ENCODE results near the gene NSRP1.
A peak's percentile ranks its signal among the peaks of the same experiment; 100 is the strongest.
"Not testable (repeated sequence)": the region's sequence is repeated elsewhere in the genome, so short reads cannot be mapped to it uniquely, and the experiment has no call there.

NSRP1 gene

DNA sequence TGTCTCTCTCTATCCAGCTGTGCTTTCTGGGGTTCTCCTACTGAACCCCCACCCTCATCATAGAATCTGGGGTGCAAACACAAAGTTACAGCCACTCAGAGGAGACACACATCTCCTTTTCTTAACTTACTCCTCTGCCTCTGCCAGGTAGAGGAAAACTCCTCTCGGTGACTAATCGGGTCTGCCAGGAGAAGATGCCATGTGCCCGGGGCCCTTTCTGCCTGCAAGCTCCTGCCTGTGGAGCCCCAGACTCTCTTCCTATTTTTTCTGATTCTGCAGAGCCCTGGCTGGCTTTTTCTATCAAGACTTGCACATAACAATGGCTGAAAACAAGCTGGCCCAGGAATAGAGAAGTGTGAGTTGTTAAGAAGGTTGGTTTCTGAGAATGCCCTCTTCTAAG, 108.5 kb downstream of the NSRP1 start:
- no peak for DNase-seq

DNA sequence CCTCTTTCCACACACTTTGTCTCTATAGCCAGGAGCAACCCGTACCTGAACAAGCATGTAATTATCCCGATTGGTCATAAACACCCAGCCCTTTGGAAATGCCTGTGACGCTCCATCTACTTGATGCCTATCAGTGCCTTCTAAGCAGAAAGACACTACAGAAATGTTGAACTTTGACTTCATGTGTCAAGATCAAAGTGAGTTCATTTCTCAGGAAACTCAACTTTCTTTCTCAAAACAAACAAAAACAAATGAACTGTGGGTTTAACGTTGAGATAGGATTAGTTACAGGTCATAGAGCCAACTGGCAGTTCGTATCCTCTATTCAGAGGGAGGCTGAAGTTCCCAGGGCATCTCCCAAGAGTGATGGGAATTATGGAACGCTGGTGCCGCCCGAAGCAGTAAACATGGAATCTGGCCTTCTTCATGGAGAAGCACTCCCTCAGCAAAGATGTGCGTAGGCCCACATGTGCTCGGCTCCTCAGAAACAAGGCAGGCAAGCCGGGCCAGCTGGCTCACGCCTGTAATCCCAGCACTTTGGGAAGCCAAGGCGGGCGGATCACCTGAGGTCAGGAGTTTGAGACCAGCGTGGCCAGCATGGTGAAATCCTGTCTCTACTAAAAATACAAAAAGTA, 109.4 kb downstream of the NSRP1 start:
- no peak for DNase-seq

DNA sequence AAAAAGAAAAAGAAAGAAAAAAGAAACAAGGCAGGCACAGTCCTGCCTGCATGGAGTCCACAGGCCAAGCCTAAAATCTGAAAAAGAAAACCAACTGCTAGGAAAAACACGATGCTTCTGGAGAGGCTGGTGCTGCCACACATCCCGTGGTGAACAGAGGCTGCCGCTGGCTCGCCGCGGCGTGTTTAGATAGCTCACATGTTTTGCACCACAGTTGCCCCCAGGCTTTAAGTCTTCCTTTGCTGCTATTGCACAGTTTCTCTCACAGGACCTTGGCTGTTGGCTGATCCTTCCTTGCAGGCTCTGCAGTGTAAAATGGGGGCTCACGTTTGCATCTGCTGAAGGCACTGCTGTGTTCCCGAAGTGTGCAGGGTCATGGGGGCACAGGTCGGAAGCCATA, 110.3 kb downstream of the NSRP1 start:
- no peak for DNase-seq

DNA sequence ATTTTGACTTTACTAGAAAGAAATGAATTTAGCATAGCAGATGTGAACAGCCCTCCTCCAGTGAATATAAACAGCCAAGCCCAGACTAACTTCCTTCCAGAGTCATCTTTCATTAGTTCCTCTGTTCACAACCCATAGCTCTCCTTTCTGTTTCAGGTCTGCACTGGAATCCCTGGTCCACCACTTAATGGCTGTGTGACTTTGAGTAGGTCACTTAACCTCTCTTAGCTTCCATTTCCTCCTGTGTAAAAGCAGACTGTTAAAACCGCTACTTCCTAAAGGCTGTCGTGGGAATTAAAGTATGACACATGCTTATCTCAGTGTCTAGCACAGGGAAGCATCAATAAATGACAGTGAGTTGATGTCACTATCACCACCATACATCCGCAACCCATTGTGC, 111.4 kb downstream of the NSRP1 start:
- no peak for DNase-seq

DNA sequence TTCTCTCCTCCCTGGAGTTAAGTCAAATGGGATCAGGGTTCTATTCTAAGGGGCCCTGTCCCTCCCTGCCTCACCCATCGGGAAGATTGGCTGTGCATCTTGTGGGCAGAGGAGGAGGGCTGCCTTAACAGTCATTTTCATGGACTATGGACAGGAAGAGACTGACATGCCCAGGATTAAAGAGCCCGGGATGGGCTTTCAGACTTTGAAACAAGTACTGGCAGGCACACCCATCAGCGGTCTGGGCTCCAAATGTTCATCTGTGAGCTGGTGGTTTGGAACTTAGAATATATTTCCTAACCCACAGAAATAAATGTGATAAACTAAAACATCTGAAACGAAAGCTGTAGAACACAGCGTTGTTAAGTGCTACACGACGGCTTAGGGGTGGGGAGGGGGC, 112.4 kb downstream of the NSRP1 start:
- no peak for DNase-seq

DNA sequence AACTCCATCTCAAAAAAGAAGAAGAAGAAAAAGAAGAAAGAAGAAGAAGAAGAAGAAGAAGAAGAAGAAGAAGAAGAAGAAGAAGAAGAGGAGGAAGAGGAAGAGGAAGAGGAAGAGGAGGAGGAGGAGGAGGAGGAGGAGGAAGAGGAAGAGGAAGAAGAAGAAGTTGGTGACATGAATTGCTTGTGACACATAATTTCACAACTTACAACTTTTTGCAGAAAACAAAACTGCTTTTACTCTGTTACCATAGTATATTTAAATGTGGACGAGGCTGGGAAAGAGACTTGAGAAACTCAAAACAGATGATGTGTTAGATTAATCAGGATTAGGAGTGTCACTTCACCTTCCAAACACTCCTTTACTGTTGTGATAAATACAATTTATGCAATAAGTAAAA, 113.4 kb downstream of the NSRP1 start:
- DNase-seq, result not testable (repeated sequence)

DNA sequence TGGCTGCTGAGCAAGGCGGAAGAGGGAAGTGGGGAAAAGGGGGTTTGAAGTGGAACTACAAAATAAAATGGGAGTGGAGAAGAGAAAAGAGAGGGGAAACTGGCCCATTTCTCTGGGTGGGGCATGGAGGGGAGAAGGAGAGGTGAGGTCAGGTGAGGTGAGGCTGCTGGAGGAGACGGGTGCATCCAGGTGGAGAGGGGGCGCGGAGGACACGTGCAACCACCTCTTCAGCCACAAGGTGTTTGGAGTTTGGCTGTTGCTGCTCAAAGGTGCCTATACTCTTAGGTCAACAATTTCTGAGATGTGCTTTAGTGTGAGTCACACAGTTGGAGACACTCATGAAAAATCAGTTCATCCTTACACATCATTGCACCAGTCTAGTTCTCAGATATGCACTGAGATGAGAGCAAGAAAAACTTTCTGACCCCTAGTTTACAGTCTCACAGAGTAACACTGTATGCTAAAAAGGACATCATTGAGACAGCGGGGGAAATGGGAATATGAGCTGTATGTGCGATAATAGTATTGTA, 114.0 kb downstream of the NSRP1 start:
- DNase-seq, result no peak

DNA sequence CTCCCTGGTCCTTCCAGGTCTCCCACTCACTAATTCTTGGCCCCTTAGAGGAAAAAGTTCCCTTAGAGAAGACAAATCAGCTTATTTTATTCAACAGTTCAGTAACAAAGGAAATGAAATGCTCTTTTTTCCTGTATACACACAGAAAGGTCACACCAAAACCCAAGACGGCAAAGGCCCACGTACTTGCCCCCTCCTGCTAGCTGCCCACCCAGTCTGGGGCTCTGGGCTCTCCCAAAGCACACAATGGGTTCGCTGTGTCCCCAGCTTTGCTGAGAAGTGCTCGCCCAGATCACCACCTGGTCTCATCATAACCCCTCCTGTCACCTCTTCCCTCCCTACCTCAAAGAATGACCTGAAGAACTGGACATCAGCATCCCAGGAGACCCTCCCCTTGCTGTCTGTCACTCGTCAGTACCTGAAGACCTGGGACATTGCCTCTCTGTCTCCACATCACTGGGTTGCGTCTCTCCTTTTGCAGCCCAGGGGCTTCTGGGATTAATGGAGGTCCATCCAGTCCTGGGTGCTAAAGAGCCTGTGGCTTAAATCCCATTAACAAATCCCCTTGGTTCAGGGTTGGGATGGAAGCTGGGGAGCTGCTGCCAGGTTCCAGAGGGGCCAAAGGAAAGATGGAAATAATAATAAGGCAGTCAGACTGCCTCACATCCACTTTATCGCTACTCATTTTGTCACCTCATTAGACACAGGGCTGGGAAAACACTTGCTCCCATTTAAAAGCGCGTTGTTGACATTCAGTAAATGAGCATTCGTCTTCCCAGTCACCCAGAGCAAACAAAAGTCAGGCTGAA, 115.6 kb downstream of the NSRP1 start:
- DNase-seq, result no peak

DNA sequence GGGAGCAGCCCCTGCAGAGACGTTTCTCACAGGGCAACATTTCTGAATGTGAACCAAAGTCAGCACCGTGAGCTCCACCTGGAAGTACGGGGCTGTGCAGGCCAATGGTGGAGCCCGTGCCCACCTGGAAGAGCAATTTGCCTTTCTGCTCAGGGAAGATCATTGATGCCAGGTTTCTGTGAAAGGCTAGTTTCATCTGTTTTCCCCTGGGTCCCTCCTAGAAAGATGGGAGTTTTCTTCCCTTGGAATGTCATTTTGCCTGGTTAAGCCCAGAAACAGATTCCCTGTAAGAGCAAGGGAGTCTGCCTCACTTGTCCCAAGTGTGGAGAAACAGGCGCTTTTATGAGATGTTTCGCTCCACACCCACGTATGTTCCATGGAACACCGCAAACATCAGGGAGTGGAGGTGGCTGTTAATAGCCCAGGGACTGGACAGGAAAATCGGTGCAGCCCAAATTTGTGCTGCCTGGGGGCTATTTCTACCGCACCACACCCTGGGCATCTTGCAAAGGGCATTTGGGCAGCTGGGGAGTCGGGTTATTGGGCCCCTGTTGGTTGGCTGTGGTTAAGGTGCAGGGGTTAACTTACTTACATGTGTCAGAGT, 116.3 kb downstream of the NSRP1 start:
- DNase-seq, result no peak

DNA sequence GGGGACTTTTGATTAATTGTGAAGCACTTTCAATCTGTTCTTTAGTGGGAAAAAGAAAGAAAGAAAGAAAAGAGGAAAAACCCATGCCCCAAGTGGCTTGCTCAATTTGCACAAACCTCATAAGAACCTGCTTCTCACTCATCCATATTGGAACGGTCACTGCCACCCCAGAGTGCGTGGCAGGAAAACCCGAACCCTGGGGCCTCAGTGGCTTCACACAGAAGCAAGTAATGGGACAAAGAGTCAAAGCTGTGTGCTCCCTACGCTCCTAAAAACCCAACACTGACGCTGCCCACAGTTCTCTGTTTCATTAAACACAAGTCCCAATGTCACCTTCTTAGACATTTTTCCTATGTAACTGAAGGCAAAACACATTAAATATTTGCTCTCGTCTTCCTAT, 117.7 kb downstream of the NSRP1 start:
- no peak for DNase-seq

DNA sequence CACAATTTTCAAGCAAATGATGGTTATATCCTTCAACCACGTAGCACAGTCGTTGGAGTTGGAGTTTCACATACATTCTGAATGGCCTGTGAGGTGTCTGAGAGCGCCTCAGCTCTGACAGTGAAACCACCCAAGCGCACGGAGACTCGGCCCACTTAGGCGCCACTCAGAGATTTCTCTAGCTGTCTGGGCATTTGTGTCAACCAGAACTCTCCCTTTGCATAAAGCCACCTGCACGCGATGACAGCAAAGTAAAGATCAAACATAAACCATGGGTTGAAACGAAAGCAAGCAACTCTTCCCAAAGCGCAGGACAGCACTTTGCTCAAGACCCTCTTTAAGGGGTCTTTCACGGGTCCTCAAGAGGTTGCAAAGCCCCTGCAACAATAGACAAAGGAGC, 118.3 kb downstream of the NSRP1 start:
- peak; percentile 12 for DNase-seq

DNA sequence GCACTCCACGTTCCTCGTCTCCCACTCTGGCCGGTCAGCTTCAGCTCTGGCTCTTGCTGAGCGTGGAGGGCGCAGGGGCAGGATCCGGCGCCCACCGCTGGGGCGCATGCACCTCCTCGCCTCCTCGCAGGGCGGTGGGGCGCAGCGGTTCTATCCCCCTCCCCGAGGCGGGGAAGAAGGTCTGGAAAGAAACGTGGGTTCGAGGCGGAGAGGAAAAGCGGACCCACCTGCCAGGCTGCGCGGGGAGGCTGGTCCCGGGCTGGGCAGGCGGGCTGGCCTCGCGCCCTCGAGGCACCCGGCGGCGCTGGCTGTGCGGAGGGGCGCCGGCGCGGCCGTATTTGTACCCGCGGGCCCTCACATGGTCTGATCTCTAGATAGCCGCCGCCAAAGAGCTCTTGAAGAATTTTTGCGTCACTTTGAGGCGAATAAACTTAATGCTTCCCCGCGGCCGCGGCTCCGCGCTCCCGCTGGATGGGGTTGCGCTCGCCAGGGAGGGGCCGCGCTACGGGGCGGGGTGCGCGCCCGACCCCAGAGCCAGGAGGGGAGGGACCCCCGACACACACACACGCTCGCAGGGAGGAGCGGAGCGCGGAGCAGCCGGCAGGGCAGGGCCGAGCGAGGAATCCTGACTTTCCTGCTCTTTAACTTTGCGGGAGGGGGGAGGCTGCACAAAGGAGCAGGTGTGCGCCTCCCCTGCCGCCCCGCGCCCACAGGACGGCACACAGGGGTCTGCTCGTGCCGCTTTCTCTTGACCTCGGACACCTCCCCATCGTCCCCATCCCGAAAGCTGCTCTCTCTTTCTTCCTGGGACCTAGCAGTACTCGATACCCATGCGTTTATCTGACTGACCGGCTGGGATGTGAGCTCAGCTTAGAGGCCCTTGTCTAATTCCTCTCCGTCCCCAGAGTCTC, 119.0 kb downstream of the NSRP1 start, which contains the start of gene SLC6A4:
TSS of gene SLC6A4 (minus strand) at position 312 of the 911 bp plus-strand sequence. CDS start 13,739 bp downstream, outside the sequence.
- DNase-seq, result no peak
